Stimulated activated naive CD8-positive, alpha-beta T cell treated with anti-CD3 and anti-CD28 coated beads, Interleukin-15, amount 100 ng/mL, for 72 hours (primary cell): ENCODE results near the gene SLC41A1.

Source experiments
- ATAC-seq: fragments of 150-1000 bp; cut with Tn5 transposase; 2 replicates; pipeline ENCODE4 v1.10.0; 2021; ENCODE audit warnings: mild to moderate bottlenecking, moderate library complexity
- DNase-seq, 2 donors: peaks; one replicate each; pipeline ENCODE4 v3.0.0; 2021 to 2022
- H3K27ac Mint-ChIP-seq, 2 donors: one replicate each; pipeline ENCODE4 v1.8.0; 2022; ENCODE audit warnings: mild to moderate bottlenecking in 2 of 2, mixed read lengths in 2 of 2, moderate library complexity in 2 of 2
- H3K27me3 Mint-ChIP-seq: one replicate; pipeline ENCODE4 v1.8.0; 2022; ENCODE audit warnings: mixed read lengths
- H3K4me1 Mint-ChIP-seq: one replicate; pipeline ENCODE4 v1.8.0; 2022; ENCODE audit warnings: mild to moderate bottlenecking, mixed read lengths
- H3K4me3 Mint-ChIP-seq, 2 donors: one replicate each; pipeline ENCODE4 v1.8.0; 2022; ENCODE audit warnings: mild to moderate bottlenecking in 2 of 2, mixed read lengths in 2 of 2, moderate library complexity in 1 of 2
- H3K9me3 Mint-ChIP-seq, 2 donors: one replicate each; pipeline ENCODE4 v1.8.0; 2022; ENCODE audit warnings: mixed read lengths in 2 of 2

SLC41A1 gene

DNA sequence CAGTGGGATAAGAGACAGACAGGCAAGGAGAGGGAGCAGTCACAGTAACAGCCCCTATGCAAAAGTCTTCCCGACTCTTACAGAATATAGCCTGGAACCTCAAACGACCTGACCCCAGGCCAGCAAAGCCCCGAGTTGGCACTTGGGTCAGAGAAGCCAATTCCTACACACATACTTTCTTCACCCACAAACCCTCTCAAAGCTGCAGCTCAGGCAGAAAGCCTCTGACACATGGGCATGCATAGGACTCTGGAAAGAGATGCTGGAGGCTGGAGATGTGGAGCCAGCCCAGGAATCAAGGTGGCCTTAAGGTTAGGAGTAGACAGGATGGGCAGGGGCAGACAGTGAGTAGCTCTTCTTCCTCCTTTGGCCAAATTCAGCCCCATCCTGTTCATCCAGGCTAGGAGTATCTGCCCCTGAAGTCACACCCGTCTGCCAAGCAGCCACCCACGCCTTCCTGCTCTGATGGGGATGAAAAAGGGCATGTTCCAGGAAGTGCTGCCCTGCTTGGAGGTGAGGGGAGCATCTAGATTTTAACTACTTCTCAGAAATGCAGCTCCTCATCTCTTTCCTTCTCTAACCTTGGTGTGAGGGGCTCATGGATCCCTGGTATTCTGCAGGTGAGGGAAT is 7.8 kb downstream of the SLC41A1 start:
- Mint-ChIP-seq H3K4me1 (peaks cover 77% of the 10 kb centered on the region), H3K27me3 (no peaks in the 10 kb centered on the region), H3K27ac (peak overlapping the region; percentile 97 to 98), H3K4me3 (peak overlapping the region; percentile 80 to 88), H3K9me3 (no peaks in the 10 kb centered on the region)
- peak in 1 of 2 donors; percentile 56 for DNase-seq
- peak; percentile 82 for ATAC-seq

DNA sequence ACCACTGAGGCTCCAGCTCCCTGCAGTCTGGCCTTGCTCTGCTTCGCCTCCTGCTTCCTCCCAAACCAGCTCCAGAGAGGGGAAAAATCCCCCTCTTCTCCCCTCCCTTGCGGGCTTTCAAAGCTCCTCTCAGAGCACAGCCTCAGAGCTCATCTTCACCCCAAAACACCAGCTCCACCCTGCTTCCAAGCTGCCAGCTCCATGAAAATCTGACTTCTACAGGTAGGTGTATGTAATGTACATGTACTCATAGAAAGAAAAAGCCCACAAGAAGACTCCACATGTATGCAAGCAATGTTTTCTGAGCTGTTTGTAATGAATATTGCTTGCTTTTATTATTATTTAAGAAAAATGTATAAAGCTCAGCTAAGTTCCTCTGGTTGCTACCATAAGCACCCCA is 8.4 kb downstream of the SLC41A1 start:
- H3K4me3 Mint-ChIP-seq = peak overlapping the region; percentile 80 to 88

DNA sequence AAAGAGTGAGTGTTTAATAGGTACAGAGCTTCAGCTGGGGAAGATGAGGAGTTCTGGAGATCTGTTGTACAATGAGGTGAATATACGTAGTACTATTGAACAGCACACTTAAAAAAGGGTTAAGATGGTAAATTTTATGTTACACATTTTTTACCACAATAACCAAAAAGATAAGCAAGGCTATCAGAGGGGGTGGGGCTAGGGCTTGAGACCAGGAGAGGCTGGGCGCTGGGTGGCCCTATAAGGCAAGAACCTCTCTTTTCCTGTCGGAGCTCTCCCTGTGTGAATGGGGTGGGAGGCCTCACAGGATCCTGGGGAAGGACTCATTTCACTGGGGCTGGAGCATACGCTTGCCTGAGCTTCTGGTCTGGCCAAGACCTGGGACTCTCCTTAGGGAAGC is 9.0 kb downstream of the SLC41A1 start:
- Mint-ChIP-seq H3K9me3 (no peaks in the 10 kb centered on the region), H3K4me3 (no peak overlapping the region), H3K27me3 (no peaks in the 10 kb centered on the region), H3K4me1 (peaks cover 65% of the 10 kb centered on the region), H3K27ac (peak overlapping the region; percentile 31 to 95)
- no peak for DNase-seq
- no peak for ATAC-seq

More for the DNA sequence above, 8.4 kb downstream of the SLC41A1 start:
- ATAC-seq (no peak), DNase-seq (no peak)
- H3K27me3 Mint-ChIP-seq = no peaks in the 10 kb centered on the region
- peak overlapping the region; percentile 90 to 95 for H3K27ac Mint-ChIP-seq
- H3K9me3 Mint-ChIP-seq = no peaks in the 10 kb centered on the region
- peaks cover 71% of the 10 kb centered on the region for H3K4me1 Mint-ChIP-seq

DNA sequence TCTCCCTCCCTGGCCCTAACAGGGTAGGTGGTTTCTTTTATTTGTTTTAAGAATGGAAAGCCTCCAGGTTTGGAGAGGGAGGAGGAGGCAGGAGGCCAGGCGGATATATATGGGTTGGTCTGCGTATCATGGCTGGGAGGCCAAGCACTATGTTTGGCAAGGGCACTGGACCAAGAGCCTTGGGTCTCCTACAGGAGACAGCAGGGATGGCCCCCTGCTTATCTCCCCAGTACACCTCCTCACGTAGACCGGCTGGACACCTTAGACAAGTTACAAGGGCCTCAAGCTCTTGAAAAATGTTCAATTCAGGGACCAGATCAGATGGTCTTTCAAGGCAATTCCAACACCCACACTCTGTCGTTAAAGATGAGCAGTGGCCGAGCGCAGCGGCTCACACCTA is 10.9 kb downstream of the SLC41A1 start:
- Mint-ChIP-seq H3K27ac (peak overlapping the region in 1 of 2 donors; percentile 12), H3K27me3 (no peaks in the 10 kb centered on the region), H3K9me3 (no peaks in the 10 kb centered on the region), H3K4me3 (no peak overlapping the region), H3K4me1 (peaks cover 45% of the 10 kb centered on the region)
- ATAC-seq = no peak
- DNase-seq = no peak

DNA sequence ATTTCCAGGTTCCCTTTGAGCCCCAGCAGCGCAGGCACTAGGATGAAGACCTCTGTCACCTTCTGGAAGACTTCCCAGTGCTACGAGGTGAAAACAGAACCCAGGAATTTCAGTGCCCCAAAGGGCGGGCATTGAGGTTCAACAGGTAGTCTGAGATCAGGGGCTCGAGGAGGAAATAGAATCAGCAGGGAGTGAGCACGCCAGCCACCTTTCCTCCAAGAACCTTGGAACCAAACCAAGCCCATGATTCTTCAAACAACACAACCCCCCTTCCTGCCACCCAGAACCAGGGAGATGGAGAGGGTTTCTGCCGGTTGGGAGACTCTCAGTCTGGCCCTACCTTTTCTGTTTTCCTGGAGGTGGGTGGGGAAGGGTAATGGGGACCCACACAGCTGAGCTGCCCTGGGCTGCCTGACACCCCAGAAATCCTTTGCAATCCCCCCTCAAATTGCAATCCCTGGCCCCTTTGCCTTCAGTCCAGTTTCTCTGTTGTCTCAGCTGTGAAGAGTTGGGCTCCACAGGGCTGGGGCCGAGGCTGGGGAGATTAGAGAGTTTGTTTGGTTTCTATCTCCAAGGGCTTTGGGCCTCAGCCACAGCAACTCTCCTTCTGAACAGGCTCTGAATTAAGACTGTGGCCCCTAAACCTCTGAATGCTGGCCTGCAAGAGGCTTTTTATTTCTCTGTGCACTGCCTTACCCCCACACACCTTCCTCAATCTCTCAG is 11.9 kb downstream of the SLC41A1 start:
- H3K9me3 Mint-ChIP-seq = no peaks in the 10 kb centered on the region
- H3K4me3 Mint-ChIP-seq = no peak overlapping the region
- peak overlapping the region; percentile 63 to 74 for H3K27ac Mint-ChIP-seq
- peaks cover 36% of the 10 kb centered on the region for H3K4me1 Mint-ChIP-seq
- ATAC-seq = no peak
- H3K27me3 Mint-ChIP-seq = no peaks in the 10 kb centered on the region
- DNase-seq = no peak

DNA sequence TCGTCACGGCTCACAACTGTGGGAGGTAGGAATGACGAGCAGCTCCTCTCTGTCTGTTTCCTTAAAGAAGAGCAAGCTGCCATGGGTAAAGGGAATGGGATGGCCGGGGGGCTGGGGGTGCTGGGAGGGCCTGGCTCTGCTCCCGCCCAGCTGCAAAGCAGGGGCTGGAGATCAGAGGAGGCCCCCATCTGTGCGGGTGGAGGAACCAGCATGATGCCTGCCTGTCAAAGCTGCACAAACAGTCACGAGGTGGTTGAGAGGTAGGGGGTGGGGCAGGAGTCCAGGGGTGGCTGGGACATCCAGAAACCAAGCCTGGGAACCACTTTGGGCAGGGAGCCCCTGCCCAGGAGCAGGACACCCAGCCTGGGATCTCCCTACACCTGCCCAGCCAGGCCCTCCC is 12.6 kb downstream of the SLC41A1 start:
- Mint-ChIP-seq H3K27me3 (no peaks in the 10 kb centered on the region), H3K4me3 (no peak overlapping the region), H3K27ac (peak overlapping the region in 1 of 2 donors; percentile 70), H3K9me3 (no peaks in the 10 kb centered on the region), H3K4me1 (peaks cover 29% of the 10 kb centered on the region)
- DNase-seq (no peak), ATAC-seq (no peak)

DNA sequence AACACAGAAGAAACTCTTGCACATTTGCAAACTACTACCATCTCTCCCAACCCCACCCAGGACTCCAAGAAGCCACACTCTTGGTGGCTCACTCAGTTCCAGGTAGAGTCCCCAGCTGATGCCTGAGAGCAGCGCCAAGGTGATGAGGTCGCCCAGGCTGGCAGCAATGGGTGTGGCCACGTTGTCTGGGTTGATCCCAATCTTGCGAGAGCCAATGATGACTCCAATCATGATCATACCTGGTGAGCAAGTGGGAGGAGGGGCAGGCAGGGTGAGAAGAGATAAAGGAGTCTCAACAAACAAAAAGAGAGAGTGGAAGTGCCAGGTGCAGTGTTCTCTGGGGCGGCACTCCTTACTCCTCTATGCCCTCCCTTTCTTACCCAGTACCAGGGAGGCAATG is 14.4 kb downstream of the SLC41A1 start:
- H3K4me3 Mint-ChIP-seq = no peak overlapping the region
- no peaks in the 10 kb centered on the region for H3K9me3 Mint-ChIP-seq
- peak overlapping the region; percentile 36 to 37 for H3K27ac Mint-ChIP-seq
- no peak for DNase-seq
- no peak for ATAC-seq
- peaks cover 11% of the 10 kb centered on the region for H3K4me1 Mint-ChIP-seq
- H3K27me3 Mint-ChIP-seq = no peaks in the 10 kb centered on the region

DNA sequence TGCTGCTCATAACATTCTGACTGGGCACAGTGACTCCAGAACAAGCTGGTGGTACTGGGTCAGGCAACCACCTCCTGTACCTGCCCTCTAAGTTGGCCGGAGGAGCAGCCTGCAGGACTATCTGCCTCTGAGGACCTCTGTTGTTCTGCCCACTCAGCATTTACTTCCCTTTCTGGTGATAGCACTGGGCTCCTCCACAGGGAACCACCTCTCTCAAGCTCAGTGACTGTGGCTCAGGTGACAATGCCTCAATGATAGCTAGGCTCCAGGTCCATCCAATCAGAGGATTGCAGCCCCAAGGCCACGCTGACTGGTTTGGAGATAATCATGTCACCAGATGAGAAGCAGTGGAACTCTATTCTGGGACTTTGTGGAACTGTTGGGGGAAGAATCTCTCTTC is 15.8 kb downstream of the SLC41A1 start:
- DNase-seq (no peak), ATAC-seq (no peak)
- H3K4me3 Mint-ChIP-seq = no peak overlapping the region
- H3K27ac Mint-ChIP-seq = peak overlapping the region in 1 of 2 donors; percentile 35
- no peaks in the 10 kb centered on the region for H3K9me3 Mint-ChIP-seq
- H3K4me1 Mint-ChIP-seq = peaks cover 9% of the 10 kb centered on the region
- H3K27me3 Mint-ChIP-seq = no peaks in the 10 kb centered on the region

DNA sequence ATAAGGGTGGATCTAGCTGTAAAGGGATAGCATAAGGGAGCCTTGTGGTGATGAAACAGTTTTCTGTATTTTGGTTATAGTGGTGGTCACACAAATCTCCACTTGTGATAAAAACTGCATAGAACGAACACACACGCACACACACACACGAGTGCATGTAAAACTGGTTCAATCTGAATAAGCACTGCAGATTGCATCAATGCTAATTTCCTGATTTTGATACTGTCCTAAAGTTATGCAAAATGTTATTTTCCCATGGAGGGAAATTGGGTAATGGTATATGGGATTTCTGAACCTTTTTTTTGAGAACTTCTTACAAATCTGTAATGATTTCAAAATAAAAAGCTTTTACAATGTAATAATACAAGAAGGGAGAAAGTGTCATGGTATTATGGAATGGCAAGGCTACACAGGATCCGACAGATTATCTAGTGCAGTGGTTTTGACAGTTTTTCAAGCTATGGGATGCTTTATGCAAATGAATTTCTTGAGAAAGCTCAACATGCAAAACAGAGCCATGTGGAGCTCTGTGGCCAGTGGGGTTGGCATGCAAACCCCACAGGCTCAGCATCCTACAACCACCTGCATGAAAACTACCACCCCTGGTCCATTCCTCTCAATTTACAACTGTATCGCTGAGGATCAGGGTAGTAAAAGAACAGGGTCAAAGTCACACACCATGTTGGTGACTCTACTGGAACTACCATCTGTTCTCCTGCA is 18.8 kb downstream of the SLC41A1 start:
- H3K27me3 Mint-ChIP-seq = no peaks in the 10 kb centered on the region
- no peak overlapping the region for H3K27ac Mint-ChIP-seq
- no peak for ATAC-seq
- no peaks in the 10 kb centered on the region for H3K9me3 Mint-ChIP-seq
- no peak for DNase-seq
- H3K4me1 Mint-ChIP-seq = no peaks in the 10 kb centered on the region
- H3K4me3 Mint-ChIP-seq = no peak overlapping the region

DNA sequence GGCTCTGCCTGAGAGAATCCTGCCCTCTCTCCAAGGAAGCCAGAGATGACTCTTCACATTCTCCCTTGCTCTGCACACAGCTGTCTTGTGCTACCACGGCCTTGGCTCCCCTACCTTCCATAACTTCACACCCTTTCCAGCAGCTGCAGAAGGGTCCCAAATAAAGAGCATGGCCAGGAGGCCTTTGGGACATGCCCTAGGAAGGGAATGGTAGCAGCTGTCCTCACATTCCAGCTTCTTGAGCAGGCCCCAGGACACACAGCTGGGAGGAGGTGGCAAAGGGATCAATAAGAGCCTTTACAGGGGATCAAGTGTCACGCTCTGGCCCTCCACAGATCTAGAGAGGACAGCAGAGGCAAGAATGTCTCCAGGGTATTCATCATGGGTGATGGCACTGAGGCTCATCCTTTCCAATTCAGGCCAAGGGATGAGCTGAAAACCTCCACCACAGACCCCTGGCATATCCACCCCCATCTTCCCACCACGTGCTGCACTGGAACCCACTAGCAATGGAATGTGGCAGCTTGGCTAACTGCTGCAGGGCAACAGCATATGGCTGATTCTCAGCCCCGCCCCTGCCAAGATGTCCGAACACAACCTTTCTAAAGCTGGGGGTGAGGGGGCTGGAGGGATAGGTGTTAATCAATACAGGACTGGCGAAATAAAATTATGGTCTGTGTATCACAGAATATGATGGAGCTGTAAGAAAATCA is 19.9 kb downstream of the SLC41A1 start:
- H3K4me3 Mint-ChIP-seq = no peak overlapping the region
- ATAC-seq (no peak), DNase-seq (no peak)
- H3K9me3 Mint-ChIP-seq = no peaks in the 10 kb centered on the region
- H3K4me1 Mint-ChIP-seq = no peaks in the 10 kb centered on the region
- no peaks in the 10 kb centered on the region for H3K27me3 Mint-ChIP-seq
- H3K27ac Mint-ChIP-seq = peak overlapping the region; percentile 86 to 93

DNA sequence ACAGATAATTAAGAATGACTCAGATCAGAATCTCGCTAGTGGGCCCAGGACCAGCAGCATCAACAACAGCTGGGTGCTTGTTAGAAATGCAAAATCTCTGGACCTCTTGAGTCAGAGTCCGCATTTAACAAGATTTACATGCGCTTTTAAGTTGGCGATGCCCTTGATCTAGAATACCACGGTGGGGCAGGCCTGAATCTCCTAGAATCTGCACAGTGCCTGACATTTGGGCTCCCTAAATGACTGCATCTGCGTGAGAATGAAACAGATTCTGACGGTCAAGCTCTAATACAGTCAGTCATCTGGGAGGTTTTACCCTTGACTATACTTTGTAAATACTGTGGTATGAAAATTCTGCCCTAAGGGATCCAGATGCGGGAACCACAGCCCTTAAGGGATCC is 20.5 kb downstream of the SLC41A1 start:
- H3K4me3 Mint-ChIP-seq = no peak overlapping the region
- no peaks in the 10 kb centered on the region for H3K9me3 Mint-ChIP-seq
- no peak overlapping the region for H3K27ac Mint-ChIP-seq
- no peaks in the 10 kb centered on the region for H3K4me1 Mint-ChIP-seq
- no peaks in the 10 kb centered on the region for H3K27me3 Mint-ChIP-seq
- no peak for ATAC-seq
- DNase-seq = no peak

DNA sequence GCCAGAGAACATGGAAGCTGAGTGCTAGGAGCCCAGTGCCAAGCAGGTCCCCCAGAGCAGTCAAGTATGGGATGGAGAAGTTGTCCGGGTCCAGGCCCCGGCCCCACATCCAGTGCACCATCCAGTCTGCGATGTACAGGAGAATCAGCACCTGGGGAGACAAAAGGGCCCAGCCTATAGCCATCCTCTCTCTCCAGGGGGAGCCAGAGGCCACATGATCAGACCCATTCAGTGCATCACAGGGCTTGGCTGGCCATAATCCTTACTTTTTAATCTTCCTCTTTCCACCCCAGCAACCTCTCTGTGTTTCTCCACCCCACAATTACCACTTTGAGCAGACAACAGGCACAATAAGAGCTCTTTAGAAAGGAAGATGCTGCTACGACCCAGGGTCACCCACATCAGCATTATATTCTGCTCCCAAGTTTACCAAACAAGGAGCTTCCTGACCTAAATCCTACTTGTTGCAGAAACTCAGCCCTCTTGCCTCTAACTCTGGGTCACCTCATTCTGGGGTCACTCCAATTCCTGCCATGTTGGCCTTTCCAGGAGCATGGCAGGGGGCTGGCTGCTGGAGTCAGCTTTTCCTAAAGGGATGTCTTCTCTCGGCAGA is 21.3 kb downstream of the SLC41A1 start:
- ATAC-seq (peak; percentile 98), DNase-seq (peak; percentile 42 to 61)

DNA sequence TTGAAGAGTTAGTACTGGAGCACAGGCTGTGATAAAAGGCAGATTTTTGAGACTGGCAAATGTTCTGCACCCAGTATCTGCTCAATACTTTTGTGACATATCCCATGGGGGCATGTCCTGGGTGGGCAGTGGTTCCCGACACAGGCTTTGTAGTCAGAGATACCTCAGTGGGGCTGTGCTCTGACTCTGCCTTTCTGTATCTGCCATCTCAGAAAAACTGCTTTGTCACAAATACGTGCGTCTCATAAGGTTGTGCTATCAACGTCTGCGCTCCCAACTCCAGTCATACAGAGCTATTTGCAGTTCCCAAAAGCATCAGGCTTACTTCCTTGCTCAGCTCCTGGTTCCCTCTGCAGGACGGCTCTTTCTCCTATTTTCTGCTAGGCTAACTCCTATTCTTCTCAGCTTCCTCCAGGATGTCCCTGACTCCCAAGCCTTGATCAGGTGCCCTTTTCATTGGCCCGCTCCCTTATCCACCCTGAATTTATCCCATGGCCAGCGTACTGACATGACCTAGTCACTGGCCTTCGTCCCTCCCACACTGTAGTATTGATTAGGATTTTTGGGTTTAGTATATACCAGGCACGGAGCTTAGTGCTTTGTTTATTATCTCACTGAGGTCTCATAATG is 25.6 kb downstream of the SLC41A1 start:
- no peaks in the 10 kb centered on the region for H3K27me3 Mint-ChIP-seq
- no peaks in the 10 kb centered on the region for H3K9me3 Mint-ChIP-seq
- no peak overlapping the region for H3K27ac Mint-ChIP-seq
- H3K4me3 Mint-ChIP-seq = no peak overlapping the region
- H3K4me1 Mint-ChIP-seq = peaks cover 8% of the 10 kb centered on the region
- ATAC-seq (no peak), DNase-seq (no peak)

More for the DNA sequence above, 21.3 kb downstream of the SLC41A1 start:
- Mint-ChIP-seq H3K4me1 (no peaks in the 10 kb centered on the region), H3K27ac (no peak overlapping the region), H3K27me3 (no peaks in the 10 kb centered on the region), H3K9me3 (no peaks in the 10 kb centered on the region), H3K4me3 (no peak overlapping the region)

DNA sequence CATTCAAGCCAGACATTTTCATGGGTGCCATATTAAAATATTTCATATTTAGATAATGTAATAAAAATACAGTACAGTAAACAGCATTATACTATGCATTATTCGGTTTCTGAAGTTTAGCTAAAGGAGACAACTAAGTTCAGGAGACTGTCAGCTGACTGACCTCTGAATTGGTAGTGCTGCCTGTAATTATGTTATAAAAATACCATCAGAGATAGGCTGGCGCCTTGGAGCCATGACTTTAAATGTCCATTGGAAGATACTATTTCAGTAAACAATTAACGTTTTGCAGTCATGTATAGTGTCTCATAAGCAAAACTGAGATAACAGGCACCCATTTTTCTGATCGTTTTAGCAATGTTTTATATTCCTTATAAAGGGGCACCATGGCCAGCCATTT is 26.4 kb downstream of the SLC41A1 start:
- no peak overlapping the region for H3K27ac Mint-ChIP-seq
- no peaks in the 10 kb centered on the region for H3K9me3 Mint-ChIP-seq
- DNase-seq (no peak), ATAC-seq (no peak)
- H3K27me3 Mint-ChIP-seq = no peaks in the 10 kb centered on the region
- H3K4me1 Mint-ChIP-seq = peaks cover 8% of the 10 kb centered on the region
- H3K4me3 Mint-ChIP-seq = no peak overlapping the region

DNA sequence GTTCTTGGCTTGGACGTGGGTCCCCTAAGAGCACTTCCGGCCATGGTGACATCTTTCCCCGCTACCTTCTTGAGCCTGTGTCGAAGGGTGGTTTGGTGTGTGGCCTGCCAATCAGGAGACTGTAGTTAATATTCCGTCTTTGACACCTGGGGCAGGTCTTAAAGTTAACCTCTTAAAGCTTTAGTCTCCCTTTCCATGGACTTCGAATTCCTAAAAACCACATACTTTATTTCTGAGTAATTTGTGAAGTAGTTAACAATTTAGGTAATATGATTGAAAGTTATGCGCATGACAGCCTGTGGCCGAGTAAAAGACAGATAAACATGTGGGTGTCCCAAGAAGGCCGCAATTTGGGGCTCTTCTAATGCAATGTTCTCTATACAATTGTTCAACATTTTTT is 27.6 kb downstream of the SLC41A1 start:
- Mint-ChIP-seq H3K4me1 (peaks cover 8% of the 10 kb centered on the region), H3K27ac (no peak overlapping the region)
- ATAC-seq = no peak

More for the DNA sequence above, 27.6 kb downstream of the SLC41A1 start:
- DNase-seq = no peak
- Mint-ChIP-seq H3K27me3 (no peaks in the 10 kb centered on the region), H3K9me3 (no peaks in the 10 kb centered on the region), H3K4me3 (no peak overlapping the region)
